ENCODE results near the gene FAM180B. TPM values are rescaled to one million over a fixed set of nuclear protein-coding genes. Genes with fewer than 3 reads are reported as not detected.
A peak's percentile ranks its signal among the peaks of the same experiment; 100 is the strongest.

The FAM180B gene
- total and polyA plus RNA-seq, 2 experiments from 2014 or later, result 0.12 TPM; not detected in 1

DNA sequence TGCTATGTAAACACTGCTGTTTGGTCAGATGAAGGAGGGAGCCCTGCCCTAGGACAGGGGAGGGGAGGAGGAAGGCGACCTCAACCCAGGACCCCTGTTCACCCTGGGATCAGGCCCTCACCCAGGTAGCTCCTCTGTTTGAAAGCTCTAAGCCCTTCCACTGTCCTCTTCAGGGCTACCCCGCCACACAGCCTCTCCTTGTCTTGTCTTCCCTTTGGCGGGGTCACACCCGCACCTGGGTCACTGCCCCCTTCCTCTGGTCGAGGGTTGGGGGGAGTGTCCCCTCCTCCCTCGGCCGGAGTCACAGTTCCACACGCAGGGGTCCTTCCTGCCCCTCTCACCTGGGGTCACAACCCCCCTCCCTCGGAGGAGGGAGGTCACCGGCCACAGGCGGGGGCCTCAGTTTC is 21.5 kb upstream of the FAM180B start:
- TF ChIP-seq, protein P1, sequence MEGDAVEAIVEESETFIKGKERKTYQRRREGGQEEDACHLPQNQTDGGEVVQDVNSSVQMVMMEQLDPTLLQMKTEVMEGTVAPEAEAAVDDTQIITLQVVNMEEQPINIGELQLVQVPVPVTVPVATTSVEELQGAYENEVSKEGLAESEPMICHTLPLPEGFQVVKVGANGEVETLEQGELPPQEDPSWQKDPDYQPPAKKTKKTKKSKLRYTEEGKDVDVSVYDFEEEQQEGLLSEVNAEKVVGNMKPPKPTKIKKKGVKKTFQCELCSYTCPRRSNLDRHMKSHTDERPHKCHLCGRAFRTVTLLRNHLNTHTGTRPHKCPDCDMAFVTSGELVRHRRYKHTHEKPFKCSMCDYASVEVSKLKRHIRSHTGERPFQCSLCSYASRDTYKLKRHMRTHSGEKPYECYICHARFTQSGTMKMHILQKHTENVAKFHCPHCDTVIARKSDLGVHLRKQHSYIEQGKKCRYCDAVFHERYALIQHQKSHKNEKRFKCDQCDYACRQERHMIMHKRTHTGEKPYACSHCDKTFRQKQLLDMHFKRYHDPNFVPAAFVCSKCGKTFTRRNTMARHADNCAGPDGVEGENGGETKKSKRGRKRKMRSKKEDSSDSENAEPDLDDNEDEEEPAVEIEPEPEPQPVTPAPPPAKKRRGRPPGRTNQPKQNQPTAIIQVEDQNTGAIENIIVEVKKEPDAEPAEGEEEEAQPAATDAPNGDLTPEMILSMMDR (IDR thresholded peaks at IDR 0.05; ENCODE audit: low read depth, low read length), result no peak
- H3K27ac ChIP-seq, result peak overlapping the region; percentile 49
- H3K36me3 ChIP-seq, result peaks cover 2% of the 10 kb centered on the region
- no peak for DNase-seq (ENCODE audit: low read depth in 1 of 2, low spot score in 1 of 2)
- H3K9me3 ChIP-seq (ENCODE audit: low read depth), result no peaks in the 10 kb centered on the region
- peak overlapping the region; percentile 65 for H3K4me3 ChIP-seq
- H3K4me1 ChIP-seq (ENCODE audit: low read depth), result no peaks in the 10 kb centered on the region
- no peaks in the 10 kb centered on the region for H3K27me3 ChIP-seq

DNA sequence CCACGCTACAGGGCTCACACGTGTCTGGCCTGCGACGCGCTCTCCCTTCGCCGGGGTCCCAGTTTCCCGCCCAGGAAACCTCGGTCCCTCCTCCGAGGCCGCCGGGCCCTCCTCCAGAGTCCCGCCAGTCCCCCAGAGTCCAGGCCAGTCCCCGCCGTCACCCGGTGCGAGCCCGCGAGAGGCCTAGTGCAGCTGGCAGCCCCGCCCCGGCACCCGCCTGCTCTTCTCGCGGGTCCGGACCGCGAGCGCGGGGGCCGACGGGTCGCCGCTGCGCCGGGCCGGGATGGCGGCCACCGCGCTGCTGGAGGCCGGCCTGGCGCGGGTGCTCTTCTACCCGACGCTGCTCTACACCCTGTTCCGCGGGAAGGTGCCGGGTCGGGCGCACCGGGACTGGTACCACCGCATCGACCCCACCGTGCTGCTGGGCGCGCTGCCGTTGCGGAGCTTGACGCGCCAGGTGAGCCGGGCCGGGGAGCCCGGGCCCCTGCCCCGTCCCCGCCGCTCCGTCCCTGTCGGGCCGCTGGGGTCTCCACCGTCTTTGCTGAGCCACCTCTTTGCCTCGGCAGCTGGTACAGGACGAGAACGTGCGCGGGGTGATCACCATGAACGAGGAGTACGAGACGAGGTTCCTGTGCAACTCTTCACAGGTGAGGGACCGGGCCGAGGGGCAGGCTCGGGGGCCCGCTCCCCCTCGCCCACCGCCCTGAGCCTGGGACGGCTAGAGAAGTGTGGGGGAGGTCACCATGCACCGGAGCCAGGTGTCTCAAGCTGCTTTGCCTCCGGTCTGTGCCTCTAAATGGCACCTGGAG is 20.9 kb upstream of the FAM180B start, which contains the start of gene PTPMT1:
Gene PTPMT1, plus strand, starts transcription at position 260 of the 809 bp plus-strand sequence. Its CDS starts 24 bp downstream, at position 284.
- Histone ChIP-seq H3K9me3 (ENCODE audit: low read depth) (no peaks in the 10 kb centered on the region), H3K27me3 (no peaks in the 10 kb centered on the region), H3K36me3 (peaks cover 7% of the 10 kb centered on the region), H3K27ac (peak within 1 kb of the TSS; percentile 49), H3K4me1 (ENCODE audit: low read depth) (no peaks in the 10 kb centered on the region), H3K4me3 (peak within 1 kb of the TSS; percentile 65)
- TF ChIP-seq, protein P1 (IDR thresholded peaks at IDR 0.05; ENCODE audit: low read depth, low read length), result no peak
- DNase-seq (ENCODE audit: low read depth in 1 of 2, low spot score in 1 of 2), result peak; percentile 79 to 89

DNA sequence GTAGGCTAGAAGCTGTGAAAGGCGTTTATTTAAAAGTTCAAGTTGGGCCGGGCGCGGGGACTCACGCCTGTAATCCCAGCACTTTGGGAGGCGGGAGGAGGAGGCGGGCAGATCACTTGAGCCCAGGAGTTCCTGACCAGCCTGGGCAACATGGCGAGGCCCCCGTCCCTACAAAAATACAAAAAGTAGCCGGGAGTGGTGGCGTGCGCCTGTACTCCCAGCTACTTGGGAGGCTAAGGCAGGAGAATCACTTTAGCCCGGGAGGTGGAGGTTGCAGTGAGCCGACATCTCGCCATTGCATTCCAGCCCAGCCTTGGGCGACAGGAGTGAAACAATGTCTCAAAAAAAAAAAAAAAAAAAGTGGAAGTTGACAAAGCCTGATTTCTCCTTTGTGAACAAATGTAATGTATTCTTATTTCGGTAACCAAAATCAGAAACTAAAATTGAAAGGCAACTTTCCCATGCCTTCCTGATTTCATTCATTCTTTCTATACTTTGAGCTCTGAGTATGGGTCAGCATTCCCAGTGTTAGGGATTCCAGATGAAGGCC is 20.3 kb upstream of the FAM180B start:
- Histone ChIP-seq H3K36me3 (peaks cover 13% of the 10 kb centered on the region), H3K27ac (peak overlapping the region; percentile 49), H3K4me3 (peak overlapping the region; percentile 65), H3K4me1 (ENCODE audit: low read depth) (no peaks in the 10 kb centered on the region), H3K9me3 (ENCODE audit: low read depth) (no peaks in the 10 kb centered on the region), H3K27me3 (no peaks in the 10 kb centered on the region)
- DNase-seq (ENCODE audit: low read depth in 1 of 2, low spot score in 1 of 2), result no peak
- TF ChIP-seq, protein P1 (IDR thresholded peaks at IDR 0.05; ENCODE audit: low read depth, low read length), result no peak

DNA sequence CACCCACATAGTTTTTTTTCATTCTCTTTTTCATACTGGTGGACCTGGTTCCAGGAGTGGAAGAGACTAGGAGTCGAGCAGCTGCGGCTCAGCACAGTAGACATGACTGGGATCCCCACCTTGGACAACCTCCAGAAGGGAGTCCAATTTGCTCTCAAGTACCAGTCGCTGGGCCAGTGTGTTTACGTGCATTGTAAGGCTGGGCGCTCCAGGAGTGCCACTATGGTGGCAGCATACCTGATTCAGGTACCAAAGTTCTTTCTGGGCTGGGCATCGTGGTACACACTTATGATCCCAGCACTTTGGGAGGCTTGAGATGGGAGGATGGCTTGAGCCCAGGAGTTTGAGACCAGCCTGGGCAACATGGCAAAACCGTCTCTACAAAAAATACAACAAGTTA is 16.8 kb upstream of the FAM180B start:
- Histone ChIP-seq H3K4me1 (ENCODE audit: low read depth) (no peaks in the 10 kb centered on the region), H3K27ac (no peak overlapping the region), H3K4me3 (no peak overlapping the region), H3K9me3 (ENCODE audit: low read depth) (no peaks in the 10 kb centered on the region), H3K27me3 (no peaks in the 10 kb centered on the region), H3K36me3 (peaks cover 38% of the 10 kb centered on the region)
- DNase-seq (ENCODE audit: low read depth in 1 of 2, low spot score in 1 of 2), result no peak
- TF ChIP-seq, protein P1 (IDR thresholded peaks at IDR 0.05; ENCODE audit: low read depth, low read length), result no peak

DNA sequence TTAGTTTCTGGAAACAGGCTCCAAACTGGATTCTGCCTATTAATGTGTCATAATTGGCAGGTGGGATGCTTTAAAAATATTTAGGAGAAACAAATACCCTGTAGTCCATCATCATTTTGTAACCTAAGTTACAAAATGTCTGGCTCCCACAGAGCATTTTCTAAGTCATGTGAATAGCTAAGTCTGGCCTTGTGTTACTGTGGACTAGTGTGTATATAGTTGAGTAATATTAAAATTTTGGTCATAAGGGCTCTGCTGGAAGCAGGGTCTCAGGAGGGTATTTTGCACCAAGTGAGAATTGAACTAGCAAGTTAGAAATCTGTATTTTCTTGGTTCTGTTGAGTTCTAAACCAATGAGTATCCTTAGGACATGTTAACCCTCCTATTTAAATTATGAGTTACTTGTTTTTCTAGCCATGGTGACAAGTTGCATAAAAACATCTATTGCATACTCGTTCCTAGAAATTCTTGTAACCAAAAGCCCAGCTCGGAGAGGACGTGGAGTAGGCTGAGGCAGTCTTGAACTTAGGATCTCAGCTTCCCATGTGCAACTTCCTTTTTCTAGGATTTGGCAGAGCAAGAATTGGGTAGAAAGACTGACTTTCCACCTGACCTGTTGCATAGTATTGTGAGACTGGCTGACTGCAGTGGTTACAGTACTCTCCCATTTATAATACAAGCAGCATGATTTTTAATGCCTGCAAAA is 15.7 kb upstream of the FAM180B start:
- Histone ChIP-seq H3K27ac (no peak overlapping the region), H3K36me3 (peaks cover 38% of the 10 kb centered on the region), H3K4me3 (no peak overlapping the region), H3K4me1 (ENCODE audit: low read depth) (no peaks in the 10 kb centered on the region), H3K9me3 (ENCODE audit: low read depth) (no peaks in the 10 kb centered on the region), H3K27me3 (no peaks in the 10 kb centered on the region)
- DNase-seq (ENCODE audit: low read depth in 1 of 2, low spot score in 1 of 2), result no peak
- TF ChIP-seq, protein P1 (IDR thresholded peaks at IDR 0.05; ENCODE audit: low read depth, low read length), result no peak

Data from cardiac muscle cell (in vitro differentiated cells and primary cell).